HG03108 (cell line): ENCODE results near the gene INSYN2B.

Source experiments
- ATAC-seq: cut with Tn5 transposase; IDR thresholded peaks from one replicate; pipeline ENCODE4 v1.9.1; 2021; ENCODE audit warnings: moderate library complexity; ENCODE audit not compliant: unreplicated experiment

INSYN2B gene

GRCh38 chr5:169895926-169896325 is 84.4 kb downstream of the INSYN2B start:
- ATAC-seq, result no peak

GRCh38 chr5:169893571-169893970 is 86.7 kb downstream of the INSYN2B start:
- no peak for ATAC-seq

GRCh38 chr5:169893010-169893409 is 87.3 kb downstream of the INSYN2B start:
- no peak for ATAC-seq

GRCh38 chr5:169889572-169889971 is 90.7 kb downstream of the INSYN2B start:
- ATAC-seq, result no peak

GRCh38 chr5:169886677-169887076 is 93.6 kb downstream of the INSYN2B start:
- no peak for ATAC-seq

GRCh38 chr5:169886033-169886432 is 94.3 kb downstream of the INSYN2B start:
- ATAC-seq, result no peak

- no peak for ATAC-seq
These were observed 98.5 kb downstream of the INSYN2B start for GRCh38 chr5:169881702-169882303.

- no peak for ATAC-seq
These were observed 99.5 kb downstream of the INSYN2B start for GRCh38 chr5:169880785-169881184.

- peak; percentile 68 for ATAC-seq
These were observed 100.2 kb downstream of the INSYN2B start for GRCh38 chr5:169880012-169880663.

GRCh38 chr5:169876386-169876785 is 103.9 kb downstream of the INSYN2B start:
- no peak for ATAC-seq

GRCh38 chr5:169875731-169876130 is 104.6 kb downstream of the INSYN2B start:
- ATAC-seq, result no peak

- ATAC-seq, result no peak
These were observed 105.1 kb downstream of the INSYN2B start for GRCh38 chr5:169875091-169875728.

GRCh38 chr5:169874621-169875020 is 105.7 kb downstream of the INSYN2B start:
- no peak for ATAC-seq

- no peak for ATAC-seq
These were observed 106.7 kb downstream of the INSYN2B start for GRCh38 chr5:169873642-169874041.

GRCh38 chr5:169871826-169872490 is 108.3 kb downstream of the INSYN2B start:
- no peak for ATAC-seq

- ATAC-seq, result no peak
These were observed 110.1 kb downstream of the INSYN2B start for GRCh38 chr5:169870211-169870610.

GRCh38 chr5:169869066-169869465 is 111.2 kb downstream of the INSYN2B start:
- ATAC-seq, result no peak

- ATAC-seq, result no peak
These were observed 112.9 kb downstream of the INSYN2B start for GRCh38 chr5:169867347-169867746.

- no peak for ATAC-seq
These were observed 115.8 kb downstream of the INSYN2B start for GRCh38 chr5:169864483-169864882.

- ATAC-seq, result no peak
These were observed 117.9 kb downstream of the INSYN2B start for GRCh38 chr5:169862391-169862811.

GRCh38 chr5:169861934-169862333 is 118.4 kb downstream of the INSYN2B start:
- ATAC-seq, result no peak

GRCh38 chr5:169861433-169861832 is 118.9 kb downstream of the INSYN2B start:
- ATAC-seq, result no peak
